GM13977 (cell line): ENCODE data around the gene PMEL.
"Not testable (repeated sequence)": the region's sequence is repeated elsewhere in the genome, so short reads cannot be mapped to it uniquely, and the experiment has no call there.

Source experiments
- DNase-seq: peaks from one replicate; pipeline ENCODE4 v3.0.0; 2012; ENCODE audit warnings: low spot score
- CTCF ChIP-seq: IDR thresholded peaks from 2 replicates; pipeline ENCODE4 v1.5.1; 2012; ENCODE audit warnings: mild to moderate bottlenecking, control low read depth; ENCODE audit not compliant: insufficient read depth; ENCODE audit errors: extremely low read depth, missing control alignments
- in situ Hi-C: fragments of 300-500 bp; cut with MboI; formaldehyde crosslinking; loops from one replicate; pipeline ENCODE4 v1.12.0; 2022; ENCODE audit warnings: low sequenced_read_pairs, low pct_unique_long_range_greater_than_20kb, mixed read lengths, inconsistent platforms; ENCODE audit not compliant: unreplicated experiment

Gene PMEL

GRCh38 chr12:56004211-56004610, 38.4 kb upstream of the PMEL start:
- no peak for TF ChIP-seq CTCF
- no peak for DNase-seq
- in situ Hi-C loops = loop anchor here (5.0 kb wide), 1 partner anchor 33 kb away; no protein-coding TSS in a partner anchor

GRCh38 chr12:56003376-56003775, 37.5 kb upstream of the PMEL start:
- DNase-seq = not testable (repeated sequence)
- in situ Hi-C loops = loop anchor here (5.0 kb wide), 1 partner anchor 34 kb away; no protein-coding TSS in a partner anchor

GRCh38 chr12:56001487-56002100, 35.8 kb upstream of the PMEL start:
- in situ Hi-C loops = loop anchor here (5.0 kb wide), 1 partner anchor 36 kb away; no protein-coding TSS in a partner anchor
- DNase-seq = no peak
- TF ChIP-seq CTCF = no peak

- DNase-seq = not testable (repeated sequence)
- in situ Hi-C loops = loop anchor here (5.0 kb wide), 1 partner anchor 37 kb away; no protein-coding TSS in a partner anchor
Measured at GRCh38 chr12:55999999-56000540, 34.2 kb upstream of the PMEL start.

- DNase-seq, in situ Hi-C loops: not testable (repeated sequence)
Measured at GRCh38 chr12:55999522-55999921, 33.7 kb upstream of the PMEL start.

GRCh38 chr12:55997535-55997859, 31.7 kb upstream of the PMEL start:
- in situ Hi-C loops = no loop called here
- no peak for TF ChIP-seq CTCF
- DNase-seq = no peak

- peak; percentile 98 for DNase-seq
- in situ Hi-C loops = no loop called here
- TF ChIP-seq CTCF = no peak
Measured at GRCh38 chr12:55996715-55997534, 31.1 kb upstream of the PMEL start, which contains the start of gene SUOX. Gene SUOX (plus strand): TSS chr12:55997276. CDS start chr12:56002222, 4,946 bp downstream.

- peak; percentile 77 for TF ChIP-seq CTCF
- peak; percentile 73 for DNase-seq
- in situ Hi-C loops = no loop called here
Measured at GRCh38 chr12:55996201-55996714, 30.4 kb upstream of the PMEL start.
